ENCODE data around the gene GOLGA6L10. TPM values are rescaled to one million over a fixed set of nuclear protein-coding genes. Genes with fewer than 3 reads are reported as not detected.

GOLGA6L10 gene
- total and polyA plus RNA-seq, 2 experiments from 2014 or later, result 0.07 to 0.23 TPM

GRCh38 chr15:82304778-82305090 is 44.5 kb downstream of the GOLGA6L10 start:
- Histone ChIP-seq H3K27ac (ENCODE audit: low read depth) (no peak overlapping the region), H3K4me1 (ENCODE audit: insufficient read depth) (no peaks in the 10 kb centered on the region), H3K27me3 (ENCODE audit: insufficient read depth) (no peaks in the 10 kb centered on the region), H4K20me1 (replicated peaks; ENCODE audit: insufficient read depth) (no peaks in the 10 kb centered on the region), H3K36me3 (ENCODE audit: insufficient read depth) (no peaks in the 10 kb centered on the region), H3F3A (replicated peaks; ENCODE audit: low read depth) (no peaks in the 10 kb centered on the region), H3K79me2 (replicated peaks; ENCODE audit: insufficient read depth) (no peaks in the 10 kb centered on the region), H3K9me2 (ENCODE audit: insufficient read depth) (no peaks in the 10 kb centered on the region), H3K4me2 (no peak overlapping the region), H2AFZ (no peak overlapping the region), H3K4me3 (no peak overlapping the region)
- peak; percentile 24 for ATAC-seq
- Mint-ChIP-seq H3K27me3 (ENCODE audit: insufficient read depth, low read depth, poor library complexity) (peaks cover 12% of the 10 kb centered on the region), H3K4me1 (no peaks in the 10 kb centered on the region), H3K9me3 (no peaks in the 10 kb centered on the region), H3K4me3 (no peak overlapping the region), H3K36me3 (ENCODE audit: low read depth) (no peaks in the 10 kb centered on the region), H3K27ac (no peak overlapping the region)
- TF ChIP-seq REST (IDR thresholded peaks at IDR 0.05; ENCODE audit: unreplicated experiment) (no peak), CTCF (conservative IDR thresholded peaks at IDR 0.05; ENCODE audit: low read depth in 2 of 2) (no peak), EZH2phosphoT487 (IDR thresholded peaks at IDR 0.05; ENCODE audit: unreplicated experiment) (no peak), ZNF331 (CRISPR knock-in tag; IDR thresholded peaks at IDR 0.05; ENCODE audit: low read depth) (no peak), ZNF462 (CRISPR knock-in tag; IDR thresholded peaks at IDR 0.05) (no peak), ETS1 (IDR thresholded peaks at IDR 0.05) (no peak), EZH2 (IDR thresholded peaks at IDR 0.05; ENCODE audit: low read depth, unreplicated experiment) (no peak), POLR2AphosphoS5 (IDR thresholded peaks at IDR 0.05; ENCODE audit: low read depth) (no peak), NANOG (IDR thresholded peaks at IDR 0.05; ENCODE audit: borderline replicate concordance) (no peak), ZNF114 (CRISPR knock-in tag; IDR thresholded peaks at IDR 0.05) (no peak), CREB1 (CRISPR knock-in tag; IDR thresholded peaks at IDR 0.05; ENCODE audit: low read depth) (no peak), STAT1 (IDR thresholded peaks at IDR 0.05; ENCODE audit: unreplicated experiment) (no peak), JUNB (IDR thresholded peaks at IDR 0.05; ENCODE audit: unreplicated experiment) (no peak)
- no peak for DNase-seq (ENCODE audit: low spot score)

All from GM23338 (cell line).